ENCODE data around the gene EID2B.
A peak's percentile ranks its signal among the peaks of the same experiment; 100 is the strongest.

Gene EID2B

DNA sequence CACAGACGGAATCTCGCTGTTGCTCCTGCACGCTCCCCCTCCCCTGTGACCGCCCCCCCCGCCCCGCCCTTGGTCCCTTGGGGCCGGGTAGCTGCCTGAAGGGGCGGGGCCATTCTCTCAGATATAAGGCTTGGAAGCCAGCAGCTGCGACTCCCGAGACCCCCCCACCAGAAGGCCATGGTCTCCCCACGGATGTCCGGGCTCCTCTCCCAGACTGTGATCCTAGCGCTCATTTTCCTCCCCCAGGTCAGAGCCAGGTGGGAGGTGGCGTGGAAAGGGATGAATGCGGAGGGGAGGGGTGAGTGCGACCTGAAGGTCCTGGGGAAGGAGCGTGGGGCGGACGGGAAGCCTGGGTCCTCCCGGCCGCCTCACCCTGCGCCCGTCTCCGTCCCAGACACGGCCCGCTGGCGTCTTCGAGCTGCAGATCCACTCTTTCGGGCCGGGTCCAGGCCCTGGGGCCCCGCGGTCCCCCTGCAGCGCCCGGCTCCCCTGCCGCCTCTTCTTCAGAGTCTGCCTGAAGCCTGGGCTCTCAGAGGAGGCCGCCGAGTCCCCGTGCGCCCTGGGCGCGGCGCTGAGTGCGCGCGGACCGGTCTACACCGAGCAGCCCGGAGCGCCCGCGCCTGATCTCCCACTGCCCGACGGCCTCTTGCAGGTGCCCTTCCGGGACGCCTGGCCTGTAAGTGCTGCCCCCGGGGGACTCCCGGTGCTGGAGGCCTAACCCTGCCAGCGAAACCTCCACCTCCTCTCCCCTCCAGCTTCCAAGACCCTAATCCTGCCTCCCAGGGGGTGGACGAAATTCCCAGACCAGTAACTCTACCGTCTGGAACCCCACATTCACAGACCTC, 33.6 kb downstream of the EID2B start, which contains the start of gene DLL3:
Gene DLL3, plus strand, starts transcription at position 150 of the 845 bp plus-strand sequence. Its CDS starts 28 bp downstream, at position 178.
- H3K27me3 ChIP-seq (ENCODE audit: control insufficient read depth, insufficient read depth, low read length): peaks cover 65% of the 10 kb centered on the region
- no peaks in the 10 kb centered on the region for H3K36me3 ChIP-seq (ENCODE audit: control insufficient read depth, insufficient read depth, low read length)
- no peak within 1 kb of the TSS for H3K9ac ChIP-seq (ENCODE audit: low read depth, low read length)
- H3K9me3 ChIP-seq (ENCODE audit: control insufficient read depth, insufficient read depth, low read length): no peaks in the 10 kb centered on the region
- peak within 1 kb of the TSS; percentile 57 for H3K4me3 ChIP-seq (ENCODE audit: low read depth, low read length)
- H3K4me1 ChIP-seq (ENCODE audit: control insufficient read depth, insufficient read depth, low read length): peaks cover 5% of the 10 kb centered on the region
- H3K27ac ChIP-seq (ENCODE audit: low read depth, low read length): no peak within 1 kb of the TSS

DNA sequence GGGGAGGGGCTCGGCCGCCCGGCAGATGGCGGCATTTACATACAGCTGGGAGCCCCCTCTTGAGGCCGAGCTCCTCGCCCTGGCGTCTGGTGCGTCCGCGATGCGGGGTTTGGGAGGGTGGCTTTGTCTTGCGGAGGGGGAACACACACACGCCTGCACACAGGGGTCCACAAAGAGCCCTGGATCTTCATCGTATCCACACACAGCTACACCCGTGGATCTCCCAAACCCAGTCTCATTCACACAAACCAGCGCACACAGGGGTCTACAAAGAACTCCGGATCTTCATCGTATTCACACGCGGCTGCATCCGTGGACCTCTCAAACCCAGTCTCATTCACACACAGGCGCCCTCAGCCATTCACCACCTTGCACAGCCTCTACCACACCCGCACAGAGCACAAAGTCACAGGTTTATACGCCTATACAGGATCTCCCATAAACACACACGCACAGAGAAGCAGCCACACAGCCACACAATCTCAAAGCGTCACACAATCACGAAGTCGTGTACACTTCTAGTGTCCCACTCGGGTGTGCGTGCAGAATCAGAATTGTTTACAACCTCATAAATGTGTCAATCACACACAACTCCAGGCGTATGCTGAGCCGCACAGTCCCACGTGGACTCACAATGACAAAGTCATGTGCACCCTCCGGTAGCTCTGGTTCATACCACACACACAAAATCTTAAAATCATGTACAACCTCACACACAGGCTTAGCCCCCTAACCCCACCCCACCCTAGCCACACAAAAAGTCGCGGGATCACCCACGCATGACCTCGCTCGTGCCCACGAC, 34.5 kb downstream of the EID2B start:
- Histone ChIP-seq H3K9ac (ENCODE audit: low read depth, low read length) (no peak overlapping the region), H3K4me1 (ENCODE audit: control insufficient read depth, insufficient read depth, low read length) (peaks cover 5% of the 10 kb centered on the region), H3K9me3 (ENCODE audit: control insufficient read depth, insufficient read depth, low read length) (no peaks in the 10 kb centered on the region), H3K27me3 (ENCODE audit: control insufficient read depth, insufficient read depth, low read length) (peaks cover 57% of the 10 kb centered on the region), H3K27ac (ENCODE audit: low read depth, low read length) (no peak overlapping the region), H3K36me3 (ENCODE audit: control insufficient read depth, insufficient read depth, low read length) (no peaks in the 10 kb centered on the region), H3K4me3 (ENCODE audit: low read depth, low read length) (peak overlapping the region; percentile 57)

DNA sequence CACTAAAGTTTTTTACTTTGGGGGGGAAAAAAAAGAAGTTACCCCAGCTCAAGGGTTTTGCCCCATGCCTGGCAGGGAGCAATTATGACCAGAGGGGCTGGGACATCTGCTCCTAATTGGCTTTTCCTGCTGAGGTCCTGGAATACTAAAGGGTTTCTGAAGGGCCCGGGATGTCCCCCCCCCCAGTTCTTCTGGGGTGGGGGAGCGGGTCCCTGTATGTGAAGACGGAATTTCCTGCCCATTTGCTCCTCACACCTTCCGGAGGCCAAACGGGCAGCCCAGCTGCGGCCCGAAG, 35.0 kb downstream of the EID2B start:
- peaks cover 5% of the 10 kb centered on the region for H3K4me1 ChIP-seq (ENCODE audit: control insufficient read depth, insufficient read depth, low read length)
- no peak overlapping the region for H3K27ac ChIP-seq (ENCODE audit: low read depth, low read length)
- peak overlapping the region; percentile 57; the same call in 1 of the 2 replicates for H3K4me3 ChIP-seq (ENCODE audit: low read depth, low read length)
- peaks cover 53% of the 10 kb centered on the region for H3K27me3 ChIP-seq (ENCODE audit: control insufficient read depth, insufficient read depth, low read length)
- H3K9me3 ChIP-seq (ENCODE audit: control insufficient read depth, insufficient read depth, low read length): no peaks in the 10 kb centered on the region
- no peaks in the 10 kb centered on the region for H3K36me3 ChIP-seq (ENCODE audit: control insufficient read depth, insufficient read depth, low read length)
- H3K9ac ChIP-seq (ENCODE audit: low read depth, low read length): no peak overlapping the region

DNA sequence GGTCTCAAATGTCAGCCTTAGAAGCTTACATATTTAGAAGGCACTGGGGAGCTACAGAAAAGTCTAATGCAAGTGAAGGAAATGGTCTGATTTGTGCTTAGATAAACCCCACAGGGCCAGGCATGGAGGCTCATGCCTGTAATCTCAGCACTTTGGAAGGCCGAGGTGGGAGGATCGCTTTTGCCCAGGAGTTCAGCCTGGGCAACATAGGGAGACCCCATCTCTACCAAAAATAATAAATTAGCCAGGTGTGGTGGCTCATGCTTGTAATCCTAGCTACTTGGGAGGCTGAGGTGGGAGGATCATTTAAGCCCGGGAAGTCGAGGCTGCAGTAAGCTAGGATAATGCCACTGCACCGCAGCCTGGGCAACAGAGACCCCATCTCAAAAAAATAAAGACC, 36.6 kb downstream of the EID2B start:
- no peak overlapping the region for H3K27ac ChIP-seq (ENCODE audit: low read depth, low read length)
- H3K4me1 ChIP-seq (ENCODE audit: control insufficient read depth, insufficient read depth, low read length): peaks cover 5% of the 10 kb centered on the region
- H3K4me3 ChIP-seq (ENCODE audit: low read depth, low read length): no peak overlapping the region
- no peaks in the 10 kb centered on the region for H3K9me3 ChIP-seq (ENCODE audit: control insufficient read depth, insufficient read depth, low read length)
- peaks cover 6% of the 10 kb centered on the region; the same call in 1 of the 2 replicates for H3K36me3 ChIP-seq (ENCODE audit: control insufficient read depth, insufficient read depth, low read length)
- H3K9ac ChIP-seq (ENCODE audit: low read depth, low read length): no peak overlapping the region
- H3K27me3 ChIP-seq (ENCODE audit: control insufficient read depth, insufficient read depth, low read length): peaks cover 39% of the 10 kb centered on the region

DNA sequence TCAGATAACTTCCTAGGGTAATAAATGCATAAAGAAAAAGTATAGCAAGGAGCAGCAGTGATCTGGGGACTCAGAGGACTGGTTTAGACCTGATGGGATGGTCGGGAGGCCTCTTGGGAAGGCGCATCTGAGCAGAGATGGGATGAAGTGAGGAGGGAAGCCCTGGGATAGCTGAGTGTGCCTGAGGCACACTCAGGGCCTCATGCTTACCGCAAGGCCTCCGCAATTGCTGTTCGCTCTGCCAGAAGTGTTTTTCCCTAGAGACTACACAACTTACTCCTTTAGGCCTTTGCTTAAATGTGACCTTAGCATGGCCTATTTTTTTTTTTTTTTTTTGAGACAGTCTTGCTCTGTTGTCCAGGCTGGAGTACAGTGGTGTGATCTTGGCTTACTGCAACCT, 38.0 kb downstream of the EID2B start:
- Histone ChIP-seq H3K27me3 (ENCODE audit: control insufficient read depth, insufficient read depth, low read length) (peaks cover 25% of the 10 kb centered on the region), H3K9me3 (ENCODE audit: control insufficient read depth, insufficient read depth, low read length) (no peaks in the 10 kb centered on the region), H3K9ac (ENCODE audit: low read depth, low read length) (no peak overlapping the region), H3K27ac (ENCODE audit: low read depth, low read length) (no peak overlapping the region), H3K4me3 (ENCODE audit: low read depth, low read length) (no peak overlapping the region), H3K36me3 (ENCODE audit: control insufficient read depth, insufficient read depth, low read length) (peaks cover 18% of the 10 kb centered on the region), H3K4me1 (ENCODE audit: control insufficient read depth, insufficient read depth, low read length) (peaks cover 5% of the 10 kb centered on the region)

DNA sequence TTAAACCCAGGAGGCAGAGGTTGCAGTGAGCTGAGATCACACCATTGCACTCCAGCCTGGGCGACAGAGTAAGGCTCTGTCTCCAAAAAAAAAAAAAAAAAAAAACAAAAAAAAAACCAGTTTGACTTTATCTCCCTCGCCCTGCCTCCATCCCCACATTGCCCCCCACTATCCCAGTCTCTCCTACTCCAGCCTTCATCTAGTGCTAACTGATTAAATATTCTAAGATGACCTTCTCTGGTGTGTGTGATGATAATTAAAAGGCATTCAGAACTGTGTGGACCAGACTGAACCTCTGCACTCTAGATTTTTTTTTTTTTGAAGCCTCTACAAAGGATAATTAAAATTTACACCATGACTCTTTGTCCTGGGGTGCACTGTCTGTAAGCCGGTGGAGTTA, 39.9 kb downstream of the EID2B start:
- Histone ChIP-seq H3K27ac (ENCODE audit: low read depth, low read length) (no peak overlapping the region), H3K9ac (ENCODE audit: low read depth, low read length) (no peak overlapping the region), H3K36me3 (ENCODE audit: control insufficient read depth, insufficient read depth, low read length) (peaks cover 37% of the 10 kb centered on the region), H3K9me3 (ENCODE audit: control insufficient read depth, insufficient read depth, low read length) (no peaks in the 10 kb centered on the region), H3K4me3 (ENCODE audit: low read depth, low read length) (no peak overlapping the region), H3K4me1 (ENCODE audit: control insufficient read depth, insufficient read depth, low read length) (no peaks in the 10 kb centered on the region), H3K27me3 (ENCODE audit: control insufficient read depth, insufficient read depth, low read length) (peaks cover 7% of the 10 kb centered on the region)

DNA sequence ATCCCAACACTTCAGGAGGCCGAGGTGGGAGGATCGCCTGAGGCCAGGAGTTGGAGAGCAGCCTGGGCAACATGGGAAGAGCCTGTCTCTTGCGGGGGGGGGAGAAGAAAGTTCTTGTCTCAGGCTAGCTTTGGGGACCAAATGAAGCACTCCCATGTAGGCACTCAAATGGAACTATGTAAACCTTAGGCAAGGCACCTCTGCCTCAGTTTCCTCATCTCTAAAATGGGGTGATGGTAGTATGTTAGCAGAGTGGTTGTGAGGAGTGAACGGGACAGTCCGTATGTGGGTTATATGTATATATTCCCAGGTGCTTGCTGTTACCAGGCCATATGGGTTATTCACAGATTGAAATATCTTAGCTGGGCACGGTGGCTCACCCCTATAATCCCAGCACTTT, 40.4 kb downstream of the EID2B start:
- Histone ChIP-seq H3K27me3 (ENCODE audit: control insufficient read depth, insufficient read depth, low read length) (peaks cover 4% of the 10 kb centered on the region; the same call in 1 of the 2 replicates), H3K9me3 (ENCODE audit: control insufficient read depth, insufficient read depth, low read length) (no peaks in the 10 kb centered on the region), H3K4me3 (ENCODE audit: low read depth, low read length) (no peak overlapping the region), H3K4me1 (ENCODE audit: control insufficient read depth, insufficient read depth, low read length) (no peaks in the 10 kb centered on the region), H3K9ac (ENCODE audit: low read depth, low read length) (no peak overlapping the region), H3K27ac (ENCODE audit: low read depth, low read length) (no peak overlapping the region), H3K36me3 (ENCODE audit: control insufficient read depth, insufficient read depth, low read length) (peaks cover 39% of the 10 kb centered on the region)

DNA sequence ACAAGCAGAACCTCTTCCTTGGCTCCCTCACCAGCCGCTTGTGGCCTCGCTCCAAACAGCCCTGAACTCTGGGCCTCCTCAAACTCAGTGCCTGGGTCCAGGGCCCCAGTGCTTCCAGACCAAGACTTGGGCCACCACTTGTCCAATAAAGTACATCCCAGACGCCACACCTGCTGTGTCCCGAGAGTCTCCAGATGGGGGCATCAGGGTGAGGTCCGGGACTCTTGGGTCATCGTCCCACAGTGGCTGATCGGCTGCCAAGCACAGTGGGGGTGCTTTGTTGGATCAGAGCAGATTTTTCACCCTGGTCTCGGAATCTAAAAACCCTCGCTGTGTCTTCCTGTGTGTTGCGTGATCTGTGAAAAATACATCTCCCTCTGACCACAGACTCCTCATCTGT, 42.9 kb downstream of the EID2B start:
- Histone ChIP-seq H3K9me3 (ENCODE audit: control insufficient read depth, insufficient read depth, low read length) (no peaks in the 10 kb centered on the region), H3K4me3 (ENCODE audit: low read depth, low read length) (no peak overlapping the region), H3K4me1 (ENCODE audit: control insufficient read depth, insufficient read depth, low read length) (no peaks in the 10 kb centered on the region), H3K27me3 (ENCODE audit: control insufficient read depth, insufficient read depth, low read length) (no peaks in the 10 kb centered on the region), H3K9ac (ENCODE audit: low read depth, low read length) (no peak overlapping the region), H3K27ac (ENCODE audit: low read depth, low read length) (no peak overlapping the region), H3K36me3 (ENCODE audit: control insufficient read depth, insufficient read depth, low read length) (peaks cover 62% of the 10 kb centered on the region)

DNA sequence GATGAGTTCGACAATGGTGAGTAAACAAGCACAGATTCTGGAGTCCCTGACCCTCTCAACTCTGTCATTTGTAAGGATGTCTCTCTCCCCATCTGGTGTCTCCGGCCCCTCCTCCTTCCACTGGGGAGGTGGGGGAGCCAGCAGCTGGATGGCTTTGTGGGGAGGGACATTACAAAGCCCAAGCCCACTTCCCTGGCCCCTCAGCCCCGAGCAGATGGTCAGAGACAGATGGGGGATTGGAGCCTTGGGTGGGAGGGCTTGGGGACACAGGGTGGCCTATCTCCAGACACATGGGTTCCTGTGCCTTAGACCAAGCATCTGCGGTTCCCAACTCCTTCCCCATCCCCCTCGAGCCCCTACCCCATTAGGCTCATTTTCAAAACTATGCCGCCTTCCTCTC, 49.5 kb downstream of the EID2B start:
- H3K36me3 ChIP-seq (ENCODE audit: control insufficient read depth, insufficient read depth, low read length): peaks cover 46% of the 10 kb centered on the region
- H3K4me3 ChIP-seq (ENCODE audit: low read depth, low read length): no peak overlapping the region
- no peak overlapping the region for H3K9ac ChIP-seq (ENCODE audit: low read depth, low read length)
- peaks cover 6% of the 10 kb centered on the region; the same call in 1 of the 2 replicates for H3K4me1 ChIP-seq (ENCODE audit: control insufficient read depth, insufficient read depth, low read length)
- no peaks in the 10 kb centered on the region for H3K9me3 ChIP-seq (ENCODE audit: control insufficient read depth, insufficient read depth, low read length)
- no peak overlapping the region for H3K27ac ChIP-seq (ENCODE audit: low read depth, low read length)
- H3K27me3 ChIP-seq (ENCODE audit: control insufficient read depth, insufficient read depth, low read length): no peaks in the 10 kb centered on the region

DNA sequence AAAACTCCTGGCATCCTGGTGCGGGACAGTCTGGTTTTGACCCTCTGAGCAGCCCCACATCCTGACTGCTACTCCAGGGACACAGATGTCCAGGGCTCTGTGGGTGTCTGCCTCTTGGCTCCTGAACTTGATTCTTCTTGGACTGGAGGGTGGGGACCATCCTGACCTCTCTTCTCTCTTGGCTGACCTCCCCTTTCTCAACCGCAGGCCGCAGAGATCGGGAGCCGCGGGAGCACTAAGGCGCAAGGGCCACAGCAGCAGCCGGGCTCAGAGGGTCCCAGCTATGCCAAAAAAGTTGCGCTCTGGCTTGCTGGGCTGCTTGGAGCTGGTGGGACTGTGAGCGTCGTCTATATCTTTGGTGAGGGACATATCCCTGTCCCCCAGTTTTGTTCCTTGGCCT, 51.0 kb downstream of the EID2B start:
- H3K9ac ChIP-seq (ENCODE audit: low read depth, low read length): peak overlapping the region; percentile 97
- H3K9me3 ChIP-seq (ENCODE audit: control insufficient read depth, insufficient read depth, low read length): no peaks in the 10 kb centered on the region
- H3K27ac ChIP-seq (ENCODE audit: low read depth, low read length): peak overlapping the region; percentile 94
- H3K27me3 ChIP-seq (ENCODE audit: control insufficient read depth, insufficient read depth, low read length): no peaks in the 10 kb centered on the region
- peaks cover 6% of the 10 kb centered on the region; the same call in 1 of the 2 replicates for H3K4me1 ChIP-seq (ENCODE audit: control insufficient read depth, insufficient read depth, low read length)
- peaks cover 38% of the 10 kb centered on the region for H3K36me3 ChIP-seq (ENCODE audit: control insufficient read depth, insufficient read depth, low read length)
- peak overlapping the region; percentile 90 for H3K4me3 ChIP-seq (ENCODE audit: low read depth, low read length)

DNA sequence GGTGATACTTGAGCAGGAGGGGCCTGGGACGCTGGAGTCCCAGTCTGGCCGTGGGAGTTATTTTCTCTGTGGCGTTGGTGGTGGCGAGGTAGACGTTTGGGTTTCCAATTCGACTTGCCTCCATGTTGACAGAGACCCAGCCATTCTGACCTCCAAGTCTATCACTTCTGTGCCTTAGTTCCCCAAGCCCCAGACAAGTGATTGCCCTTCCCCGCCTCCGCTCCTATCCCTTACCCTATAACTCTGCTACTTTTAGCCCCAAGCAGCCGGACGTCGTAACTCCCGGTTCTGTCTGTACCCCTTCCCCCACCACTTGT, 51.5 kb downstream of the EID2B start:
- H3K4me3 ChIP-seq (ENCODE audit: low read depth, low read length): peak overlapping the region; percentile 90
- H3K9ac ChIP-seq (ENCODE audit: low read depth, low read length): peak overlapping the region; percentile 97
- H3K27ac ChIP-seq (ENCODE audit: low read depth, low read length): peak overlapping the region; percentile 94
- no peaks in the 10 kb centered on the region for H3K27me3 ChIP-seq (ENCODE audit: control insufficient read depth, insufficient read depth, low read length)
- peaks cover 38% of the 10 kb centered on the region for H3K36me3 ChIP-seq (ENCODE audit: control insufficient read depth, insufficient read depth, low read length)
- H3K9me3 ChIP-seq (ENCODE audit: control insufficient read depth, insufficient read depth, low read length): no peaks in the 10 kb centered on the region
- H3K4me1 ChIP-seq (ENCODE audit: control insufficient read depth, insufficient read depth, low read length): peaks cover 6% of the 10 kb centered on the region; the same call in 1 of the 2 replicates

Measured in HUES48 (cell line).